ENCODE measurements around the gene RSU1.

DNA sequence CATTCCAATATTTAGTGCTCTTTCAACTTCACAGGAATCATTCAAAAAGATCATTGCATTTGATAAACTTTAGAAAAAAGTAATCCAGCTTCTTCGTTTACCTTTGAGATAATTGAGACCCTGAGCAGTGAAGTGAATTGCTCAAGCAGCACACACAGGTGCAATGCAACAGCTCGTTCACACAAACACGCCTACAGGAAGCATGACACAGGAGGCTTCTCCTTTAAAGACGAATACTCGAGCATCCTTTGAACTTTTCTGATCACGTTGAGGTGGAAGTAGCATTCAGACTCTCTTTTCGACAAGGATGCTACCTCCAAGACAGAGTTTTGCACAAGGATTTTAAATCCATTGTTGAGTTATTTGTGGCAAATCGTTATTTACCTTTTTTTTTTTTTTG is 18.0 kb upstream of the RSU1 start:
- TF ChIP-seq, protein P1, sequence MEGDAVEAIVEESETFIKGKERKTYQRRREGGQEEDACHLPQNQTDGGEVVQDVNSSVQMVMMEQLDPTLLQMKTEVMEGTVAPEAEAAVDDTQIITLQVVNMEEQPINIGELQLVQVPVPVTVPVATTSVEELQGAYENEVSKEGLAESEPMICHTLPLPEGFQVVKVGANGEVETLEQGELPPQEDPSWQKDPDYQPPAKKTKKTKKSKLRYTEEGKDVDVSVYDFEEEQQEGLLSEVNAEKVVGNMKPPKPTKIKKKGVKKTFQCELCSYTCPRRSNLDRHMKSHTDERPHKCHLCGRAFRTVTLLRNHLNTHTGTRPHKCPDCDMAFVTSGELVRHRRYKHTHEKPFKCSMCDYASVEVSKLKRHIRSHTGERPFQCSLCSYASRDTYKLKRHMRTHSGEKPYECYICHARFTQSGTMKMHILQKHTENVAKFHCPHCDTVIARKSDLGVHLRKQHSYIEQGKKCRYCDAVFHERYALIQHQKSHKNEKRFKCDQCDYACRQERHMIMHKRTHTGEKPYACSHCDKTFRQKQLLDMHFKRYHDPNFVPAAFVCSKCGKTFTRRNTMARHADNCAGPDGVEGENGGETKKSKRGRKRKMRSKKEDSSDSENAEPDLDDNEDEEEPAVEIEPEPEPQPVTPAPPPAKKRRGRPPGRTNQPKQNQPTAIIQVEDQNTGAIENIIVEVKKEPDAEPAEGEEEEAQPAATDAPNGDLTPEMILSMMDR (IDR thresholded peaks at IDR 0.05) = no peak
- TF ChIP-seq POLR2A (IDR thresholded peaks at IDR 0.05) (no peak), POLR2AphosphoS5 (IDR thresholded peaks at IDR 0.05) (no peak)

Data from sigmoid colon (tissue), 4 donors.